HEK293T (cell line): ENCODE data around the gene SLC43A1.

Experiments
- CTCF ChIA-PET: fragments of 350-600 bp; formaldehyde crosslinking; extraction: SDS; loops from one replicate; lab custom pipeline; 2021; ENCODE audit warnings: antibody characterized with exemption, inconsistent platforms; lab: Yijun Ruan, JAX
- POLR2A ChIA-PET: fragments of 350-600 bp; formaldehyde crosslinking; extraction: SDS; loops from one replicate; lab custom pipeline; 2020; ENCODE audit warnings: antibody characterized with exemption, inconsistent platforms; lab: Yijun Ruan, JAX
- DNase-seq: peaks from one replicate; pipeline ENCODE4 v3.0.0; 2012; ENCODE audit warnings: mixed read lengths; ENCODE audit errors: extremely low spot score
- ARNT ChIP-seq: fragments of 450-650 bp; IDR thresholded peaks from 2 replicates; pipeline ENCODE4 v1.6.1; 2017; ENCODE audit warnings: mild to moderate bottlenecking
- BHLHE40 ChIP-seq: fragments of 450-650 bp; IDR thresholded peaks from 2 replicates; pipeline ENCODE4 v1.6.1; 2016; ENCODE audit warnings: mild to moderate bottlenecking, moderate library complexity, borderline replicate concordance
- CTBP1 ChIP-seq: fragments of 450-650 bp; IDR thresholded peaks from 2 replicates; pipeline ENCODE4 v1.6.1; 2016; ENCODE audit warnings: borderline replicate concordance
- ELF4 ChIP-seq: fragments of 450-650 bp; IDR thresholded peaks from 2 replicates; pipeline ENCODE4 v1.6.1; 2017; ENCODE audit warnings: antibody characterized with exemption
- FOXA1 ChIP-seq: fragments of 450-650 bp; IDR thresholded peaks from 2 replicates; pipeline ENCODE4 v1.6.1; 2016; ENCODE audit warnings: mild to moderate bottlenecking
- FOXK2 ChIP-seq: fragments of 450-650 bp; IDR thresholded peaks from 2 replicates; pipeline ENCODE4 v1.6.1; 2016; ENCODE audit warnings: mild to moderate bottlenecking
- FOXM1 ChIP-seq: fragments of 450-650 bp; IDR thresholded peaks from 2 replicates; pipeline ENCODE4 v1.6.1; 2017; ENCODE audit warnings: mild to moderate bottlenecking, borderline replicate concordance
- HDGF ChIP-seq: fragments of 450-650 bp; IDR thresholded peaks from 2 replicates; pipeline ENCODE4 v1.6.1; 2017; ENCODE audit warnings: antibody characterized with exemption, borderline replicate concordance
- L3MBTL2 ChIP-seq: fragments of 450-650 bp; conservative IDR thresholded peaks from 2 replicates; pipeline ENCODE4 v1.6.1; 2016; ENCODE audit warnings: mild to moderate bottlenecking
- LEF1 ChIP-seq: fragments of 450-650 bp; IDR thresholded peaks from 2 replicates; pipeline ENCODE4 v1.6.1; 2017; ENCODE audit warnings: mild to moderate bottlenecking, borderline replicate concordance
- NFRKB ChIP-seq: fragments of 450-650 bp; IDR thresholded peaks from 2 replicates; pipeline ENCODE4 v1.6.1; 2016; ENCODE audit warnings: mild to moderate bottlenecking, moderate library complexity
- PKNOX1 ChIP-seq: fragments of 450-650 bp; IDR thresholded peaks from 2 replicates; pipeline ENCODE4 v1.6.1; 2016
- SP1 ChIP-seq: fragments of 450-650 bp; IDR thresholded peaks from 2 replicates; pipeline ENCODE4 v1.6.1; 2017
- SUZ12 ChIP-seq: fragments of 450-650 bp; IDR thresholded peaks from 2 replicates; pipeline ENCODE4 v1.6.1; 2016; ENCODE audit warnings: mild to moderate bottlenecking
- TARDBP ChIP-seq: fragments of 450-650 bp; IDR thresholded peaks from 2 replicates; pipeline ENCODE4 v1.6.1; 2016
- ZNF384 ChIP-seq: fragments of 450-650 bp; IDR thresholded peaks from 2 replicates; pipeline ENCODE4 v1.6.1; 2016

Gene SLC43A1

GRCh38 chr11:57500515-57500914 is 15.0 kb downstream of the SLC43A1 start:
- TF ChIP-seq BHLHE40 = no peak
- no peak for TF ChIP-seq ELF4
- TF ChIP-seq FOXA1 = no peak
- no peak for TF ChIP-seq HDGF
- TF ChIP-seq FOXM1 = no peak
- no peak for TF ChIP-seq FOXK2
- TF ChIP-seq TARDBP = no peak
- no peak for TF ChIP-seq ARNT
- TF ChIP-seq ZNF384 = no peak
- ChIA-PET CTCF (no interaction called here), POLR2A (interaction anchor here (2.4 kb wide), 1 partner anchor 16 kb away, joined by 13 read pairs; the partner anchor contains the start of gene SLC43A1)
- DNase-seq = no peak

- no peak for DNase-seq
- TF ChIP-seq L3MBTL2 (peak; percentile 73), HDGF (no peak), PKNOX1 (peak; percentile 70)
- CTCF ChIA-PET = no interaction called here
- POLR2A ChIA-PET = interaction anchor here (2.4 kb wide), 1 partner anchor 16 kb away, joined by 13 read pairs; the partner anchor contains the start of gene SLC43A1
Measured at GRCh38 chr11:57499983-57500461, 15.5 kb downstream of the SLC43A1 start.

- POLR2A ChIA-PET = interaction anchor here (2.4 kb wide), 1 partner anchor 17 kb away, joined by 13 read pairs; the partner anchor contains the start of gene SLC43A1
- DNase-seq = peak; percentile 98
- CTCF ChIA-PET = no interaction called here
- 0 out of 2 replicates have a peak, but pooled peaks have one; percentile 63 for TF ChIP-seq HDGF
- no peak for TF ChIP-seq CTBP1
Measured at GRCh38 chr11:57499413-57499982, 16.0 kb downstream of the SLC43A1 start.

- TF ChIP-seq PKNOX1 (no peak), SUZ12 (no peak), FOXK2 (no peak), L3MBTL2 (no peak), FOXA1 (no peak), ELF4 (no peak), TARDBP (no peak), SP1 (no peak), NFRKB (no peak), LEF1 (no peak), BHLHE40 (no peak), HDGF (no peak), FOXM1 (no peak), ZNF384 (no peak), CTBP1 (no peak)
- POLR2A ChIA-PET = no interaction called here
- CTCF ChIA-PET = no interaction called here
- DNase-seq = no peak
Measured at GRCh38 chr11:57498540-57498939, 17.0 kb downstream of the SLC43A1 start.

- DNase-seq = no peak
- CTCF ChIA-PET = interaction anchor here (0.6 to 1.2 kb wide), 4 partner anchors 13 to 171 kb away, joined by 3 read pairs; no protein-coding TSS in a partner anchor
- POLR2A ChIA-PET = interaction anchor here (1.0 kb wide), 1 partner anchor 18 kb away, joined by 4 read pairs; the partner anchor contains the start of gene SLC43A1
- TF ChIP-seq ZNF384 (no peak), FOXA1 (no peak), CTBP1 (no peak), SUZ12 (no peak), FOXM1 (no peak), L3MBTL2 (no peak), PKNOX1 (no peak), HDGF (no peak)
Measured at GRCh38 chr11:57497303-57498247, 17.9 kb downstream of the SLC43A1 start.

GRCh38 chr11:57496109-57496820 is 19.2 kb downstream of the SLC43A1 start:
- POLR2A ChIA-PET = no interaction called here
- TF ChIP-seq NFRKB (no peak), ZNF384 (no peak), LEF1 (no peak), CTBP1 (no peak), ARNT (no peak), L3MBTL2 (no peak), TARDBP (no peak), FOXM1 (no peak), PKNOX1 (no peak), FOXA1 (no peak), FOXK2 (no peak)
- no peak for DNase-seq
- CTCF ChIA-PET = interaction anchor here (1.2 to 6.4 kb wide), 2 partner anchors 12 to 30 kb away, joined by 3 to 145 read pairs; no protein-coding TSS in a partner anchor
